ENCODE results near the gene UBE2C.

Gene UBE2C

GRCh38 chr20:45833883-45834796, 21.7 kb downstream of the UBE2C start:
- DNase-seq, result no peak

GRCh38 chr20:45834797-45835161, 22.3 kb downstream of the UBE2C start:
- DNase-seq, result no peak

- DNase-seq, result no peak
Observed at GRCh38 chr20:45835329-45835765, 22.9 kb downstream of the UBE2C start.

GRCh38 chr20:45835825-45836224, 23.4 kb downstream of the UBE2C start:
- DNase-seq, result no peak

GRCh38 chr20:45836841-45837240, 24.4 kb downstream of the UBE2C start:
- no peak for DNase-seq

- no peak for DNase-seq
Observed at GRCh38 chr20:45840700-45841198, 28.3 kb downstream of the UBE2C start.

- no peak for DNase-seq
Observed at GRCh38 chr20:45841407-45842129, 29.1 kb downstream of the UBE2C start.

GRCh38 chr20:45842169-45842812, 29.8 kb downstream of the UBE2C start:
- no peak for DNase-seq

GRCh38 chr20:45843506-45843905, 31.1 kb downstream of the UBE2C start:
- DNase-seq, result no peak

- DNase-seq, result no peak
Observed at GRCh38 chr20:45845452-45845851, 33.0 kb downstream of the UBE2C start.

GRCh38 chr20:45848421-45848820, 36.0 kb downstream of the UBE2C start:
- DNase-seq, result no peak

GRCh38 chr20:45848969-45849582, 36.6 kb downstream of the UBE2C start:
- DNase-seq, result no peak

- no peak for DNase-seq
Observed at GRCh38 chr20:45850238-45850637, 37.8 kb downstream of the UBE2C start.

- DNase-seq, result no peak
Observed at GRCh38 chr20:45850926-45851325, 38.5 kb downstream of the UBE2C start.

- DNase-seq, result no peak
Observed at GRCh38 chr20:45851501-45851900, 39.1 kb downstream of the UBE2C start.

GRCh38 chr20:45852326-45852725, 39.9 kb downstream of the UBE2C start:
- no peak for DNase-seq

GRCh38 chr20:45853484-45853883, 41.0 kb downstream of the UBE2C start:
- no peak for DNase-seq

GRCh38 chr20:45857114-45857881, 44.9 kb downstream of the UBE2C start, which contains the start of the genes ACOT8 and ZSWIM3:
Gene ACOT8, minus strand, starts transcription at chr20:45857392. Its CDS starts 77 bp downstream, at chr20:45857315.
Gene ZSWIM3, plus strand, starts transcription at chr20:45857614. Its CDS starts 212 bp downstream, at chr20:45857826.
- peak; percentile 99 for DNase-seq

- no peak for DNase-seq
Observed at GRCh38 chr20:45857882-45858216, 45.4 kb downstream of the UBE2C start.

GRCh38 chr20:45859916-45860315, 47.5 kb downstream of the UBE2C start:
- DNase-seq, result no peak

GRCh38 chr20:45860560-45861220, 48.2 kb downstream of the UBE2C start:
- no peak for DNase-seq
